HepG2 (cell line): ENCODE data around the gene OBSL1. TPM values are rescaled to one million over a fixed set of nuclear protein-coding genes. Genes with fewer than 3 reads are reported as not detected.

Source experiments
- HDAC1 ChIP-seq: sonication (generic); formaldehyde crosslinking; IDR thresholded peaks from 2 replicates; pipeline ENCODE4 v1.5.1; 2020; ENCODE audit warnings: mild to moderate bottlenecking, missing genetic modification reagents
- HOXA7 ChIP-seq: sonication (generic); formaldehyde crosslinking; IDR thresholded peaks from 2 replicates; pipeline ENCODE4 v1.8.1; 2022; ENCODE audit warnings: mild to moderate bottlenecking, missing genetic modification reagents, moderate library complexity
- KDM6A ChIP-seq: IDR thresholded peaks from 2 replicates; pipeline ENCODE4 v1.6.1; 2016; ENCODE audit warnings: low read depth
- TP53 ChIP-seq: sonication (generic); formaldehyde crosslinking; conservative IDR thresholded peaks from 2 replicates; pipeline ENCODE4 v1.4.0; 2020; ENCODE audit warnings: missing genetic modification reagents
- TRIM24 ChIP-seq: sonication (generic); formaldehyde crosslinking; IDR thresholded peaks from 2 replicates; pipeline ENCODE4 v1.8.0; 2022; ENCODE audit warnings: mild to moderate bottlenecking, missing genetic modification reagents
- ZFAT ChIP-seq: sonication (generic); formaldehyde crosslinking; conservative IDR thresholded peaks from 2 replicates; pipeline ENCODE4 v1.8.1; 2023; ENCODE audit warnings: missing genetic modification reagents, inconsistent platforms
- ZNF34 ChIP-seq: sonication (generic); formaldehyde crosslinking; IDR thresholded peaks from 2 replicates; pipeline ENCODE4 v1.4.0; 2020; ENCODE audit warnings: mild to moderate bottlenecking, missing genetic modification reagents, borderline replicate concordance
- ZNF383 ChIP-seq: sonication (generic); formaldehyde crosslinking; IDR thresholded peaks from 2 replicates; pipeline ENCODE4 v1.4.0; 2020; ENCODE audit warnings: missing genetic modification reagents, mild to moderate bottlenecking, borderline replicate concordance
- ZNF530 ChIP-seq: sonication (generic); formaldehyde crosslinking; IDR thresholded peaks from 2 replicates; pipeline ENCODE4 v1.5.0; 2020; ENCODE audit warnings: low read depth, mild to moderate bottlenecking, missing genetic modification reagents
- ZNF792 ChIP-seq: IDR thresholded peaks from 2 replicates; pipeline ENCODE4 v1.6.1; 2016
- polyA plus RNA-seq, 8 experiments: library from polyadenylated mRNA; depleted of rRNA in 3 of 8; stranded (reverse) in 7 of 8; unstranded in 1 of 8; fragments of >200 nt; fragmentation: Illumina TruSeq in 4 of 8; extraction: Trizol in 4 of 8; gene quantifications; 2 replicates each; pipeline versions ENCODE4 v1.2.1 to v1.2.3, GENCODE V29; 2011 to 2016; ENCODE audit warnings: low read depth in 4 of 8, missing spikeins in 1 of 8, mixed read lengths in 1 of 8; ENCODE audit not compliant: insufficient read depth in 1 of 8
- total RNA-seq, 5 experiments: library from RNA; depleted of rRNA; stranded (reverse); fragments of >200 nt; fragmentation: Illumina TruSeq; extraction: Trizol; gene quantifications; 2 replicates each; pipeline ENCODE4 v1.2.3, GENCODE V29; 2016; ENCODE audit warnings: low read depth in 1 of 5
- TF ChIP-seq, protein P1 (sequence below): sonication (generic); formaldehyde crosslinking; IDR thresholded peaks from 2 replicates; pipeline ENCODE4 v1.4.0; 2020; ENCODE audit warnings: missing genetic modification reagents, borderline replicate concordance
- TF ChIP-seq, protein P2 (sequence below), 2 experiments: sonication (generic) in 1 of 2; formaldehyde crosslinking in 1 of 2; IDR thresholded peaks; 2 replicates each; pipeline versions ENCODE4 v1.5.1 to v1.6.1; 2011 to 2020; ENCODE audit warnings: borderline replicate concordance in 1 of 2, low read depth in 1 of 2, low read length in 1 of 2, mild to moderate bottlenecking in 1 of 2, missing genetic modification reagents in 1 of 2, moderate library complexity in 1 of 2
- TF ChIP-seq, protein P3 (sequence below): sonication (generic); formaldehyde crosslinking; IDR thresholded peaks from 2 replicates; pipeline ENCODE4 v1.5.0; 2020; ENCODE audit warnings: mild to moderate bottlenecking, low read depth, missing genetic modification reagents, borderline replicate concordance
- TF ChIP-seq, protein P4 (sequence below): sonication (generic); formaldehyde crosslinking; IDR thresholded peaks from 2 replicates; pipeline ENCODE4 v1.5.0; 2020; ENCODE audit warnings: missing genetic modification reagents
- TF ChIP-seq, protein P5 (sequence below): sonication (generic); formaldehyde crosslinking; IDR thresholded peaks from 2 replicates; pipeline ENCODE4 v1.5.1; 2020; ENCODE audit warnings: mild to moderate bottlenecking, missing genetic modification reagents, borderline replicate concordance

The OBSL1 gene
- total and polyA plus RNA-seq, 2 of the 13 experiments (the other 11 are each of a cell fraction or from before 2014, with no cell fraction given): 86.7 to 218 TPM

DNA sequence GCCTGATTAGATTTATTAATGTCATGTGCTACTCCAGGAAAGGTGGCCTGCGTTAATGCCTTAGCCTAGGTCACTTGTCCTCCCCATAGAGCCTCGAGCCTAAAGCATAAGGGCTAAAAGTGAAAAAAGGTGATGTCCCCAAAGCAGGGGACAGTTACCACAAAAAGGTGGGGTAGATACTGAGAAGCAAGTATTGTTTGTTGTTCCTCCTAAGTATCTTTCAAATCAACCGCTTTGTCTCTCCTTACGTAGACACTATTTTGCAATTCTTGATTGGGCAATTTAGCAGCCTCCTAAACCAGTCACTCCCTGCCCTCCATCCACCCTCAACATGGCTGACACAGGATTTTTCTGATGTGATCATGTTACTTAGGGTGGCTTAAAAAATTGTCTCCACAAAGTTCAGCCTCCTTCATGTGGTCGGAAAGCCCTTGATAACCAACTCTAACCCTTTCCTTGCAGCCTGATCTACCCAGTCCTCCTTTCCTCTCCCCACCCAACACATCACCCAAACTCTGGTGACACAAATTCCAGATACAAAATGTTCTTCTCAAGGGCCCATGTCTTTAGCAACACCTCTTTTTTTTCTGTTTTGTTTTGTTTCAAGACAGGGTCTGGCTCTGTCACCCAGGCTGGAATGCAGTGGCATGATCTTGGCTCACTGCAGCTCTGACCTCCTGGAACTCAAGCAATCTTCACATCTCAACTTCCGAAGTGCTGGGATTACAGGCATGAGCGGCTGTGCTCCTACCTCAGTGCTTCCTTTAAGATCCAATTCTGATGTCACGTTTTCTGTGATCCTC is 7.7 kb upstream of the OBSL1 start (continued):
- TF ChIP-seq, protein P1, sequence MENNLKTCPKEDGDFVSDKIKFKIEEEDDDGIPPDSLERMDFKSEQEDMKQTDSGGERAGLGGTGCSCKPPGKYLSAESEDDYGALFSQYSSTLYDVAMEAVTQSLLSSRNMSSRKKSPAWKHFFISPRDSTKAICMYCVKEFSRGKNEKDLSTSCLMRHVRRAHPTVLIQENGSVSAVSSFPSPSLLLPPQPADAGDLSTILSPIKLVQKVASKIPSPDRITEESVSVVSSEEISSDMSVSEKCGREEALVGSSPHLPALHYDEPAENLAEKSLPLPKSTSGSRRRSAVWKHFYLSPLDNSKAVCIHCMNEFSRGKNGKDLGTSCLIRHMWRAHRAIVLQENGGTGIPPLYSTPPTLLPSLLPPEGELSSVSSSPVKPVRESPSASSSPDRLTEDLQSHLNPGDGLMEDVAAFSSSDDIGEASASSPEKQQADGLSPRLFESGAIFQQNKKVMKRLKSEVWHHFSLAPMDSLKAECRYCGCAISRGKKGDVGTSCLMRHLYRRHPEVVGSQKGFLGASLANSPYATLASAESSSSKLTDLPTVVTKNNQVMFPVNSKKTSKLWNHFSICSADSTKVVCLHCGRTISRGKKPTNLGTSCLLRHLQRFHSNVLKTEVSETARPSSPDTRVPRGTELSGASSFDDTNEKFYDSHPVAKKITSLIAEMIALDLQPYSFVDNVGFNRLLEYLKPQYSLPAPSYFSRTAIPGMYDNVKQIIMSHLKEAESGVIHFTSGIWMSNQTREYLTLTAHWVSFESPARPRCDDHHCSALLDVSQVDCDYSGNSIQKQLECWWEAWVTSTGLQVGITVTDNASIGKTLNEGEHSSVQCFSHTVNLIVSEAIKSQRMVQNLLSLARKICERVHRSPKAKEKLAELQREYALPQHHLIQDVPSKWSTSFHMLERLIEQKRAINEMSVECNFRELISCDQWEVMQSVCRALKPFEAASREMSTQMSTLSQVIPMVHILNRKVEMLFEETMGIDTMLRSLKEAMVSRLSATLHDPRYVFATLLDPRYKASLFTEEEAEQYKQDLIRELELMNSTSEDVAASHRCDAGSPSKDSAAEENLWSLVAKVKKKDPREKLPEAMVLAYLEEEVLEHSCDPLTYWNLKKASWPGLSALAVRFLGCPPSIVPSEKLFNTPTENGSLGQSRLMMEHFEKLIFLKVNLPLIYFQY: no peak
- TF ChIP-seq HDAC1 (CRISPR knock-in tag) (no peak), ZFAT (no peak), TP53 (no peak), ZNF34 (no peak), TRIM24 (CRISPR knock-in tag) (no peak), HOXA7 (CRISPR knock-in tag) (no peak), ZNF530 (CRISPR knock-in tag) (no peak), ZNF792 (CRISPR knock-in tag) (no peak), ZNF383 (CRISPR knock-in tag) (no peak), KDM6A (CRISPR knock-in tag) (no peak)
- TF ChIP-seq, protein P2, sequence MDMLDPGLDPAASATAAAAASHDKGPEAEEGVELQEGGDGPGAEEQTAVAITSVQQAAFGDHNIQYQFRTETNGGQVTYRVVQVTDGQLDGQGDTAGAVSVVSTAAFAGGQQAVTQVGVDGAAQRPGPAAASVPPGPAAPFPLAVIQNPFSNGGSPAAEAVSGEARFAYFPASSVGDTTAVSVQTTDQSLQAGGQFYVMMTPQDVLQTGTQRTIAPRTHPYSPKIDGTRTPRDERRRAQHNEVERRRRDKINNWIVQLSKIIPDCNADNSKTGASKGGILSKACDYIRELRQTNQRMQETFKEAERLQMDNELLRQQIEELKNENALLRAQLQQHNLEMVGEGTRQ (IDR thresholded peaks at IDR 0.05; ENCODE audit: low read depth, low read length): no peak
- TF ChIP-seq, protein P2 (CRISPR knock-in tag; IDR thresholded peaks at IDR 0.05; ENCODE audit: borderline replicate concordance): no peak
- TF ChIP-seq, protein P3, sequence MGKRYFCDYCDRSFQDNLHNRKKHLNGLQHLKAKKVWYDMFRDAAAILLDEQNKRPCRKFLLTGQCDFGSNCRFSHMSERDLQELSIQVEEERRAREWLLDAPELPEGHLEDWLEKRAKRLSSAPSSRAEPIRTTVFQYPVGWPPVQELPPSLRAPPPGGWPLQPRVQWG (CRISPR knock-in tag): no peak
- TF ChIP-seq, protein P4, sequence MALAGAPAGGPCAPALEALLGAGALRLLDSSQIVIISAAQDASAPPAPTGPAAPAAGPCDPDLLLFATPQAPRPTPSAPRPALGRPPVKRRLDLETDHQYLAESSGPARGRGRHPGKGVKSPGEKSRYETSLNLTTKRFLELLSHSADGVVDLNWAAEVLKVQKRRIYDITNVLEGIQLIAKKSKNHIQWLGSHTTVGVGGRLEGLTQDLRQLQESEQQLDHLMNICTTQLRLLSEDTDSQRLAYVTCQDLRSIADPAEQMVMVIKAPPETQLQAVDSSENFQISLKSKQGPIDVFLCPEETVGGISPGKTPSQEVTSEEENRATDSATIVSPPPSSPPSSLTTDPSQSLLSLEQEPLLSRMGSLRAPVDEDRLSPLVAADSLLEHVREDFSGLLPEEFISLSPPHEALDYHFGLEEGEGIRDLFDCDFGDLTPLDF (CRISPR knock-in tag): no peak
- TF ChIP-seq, protein P5, sequence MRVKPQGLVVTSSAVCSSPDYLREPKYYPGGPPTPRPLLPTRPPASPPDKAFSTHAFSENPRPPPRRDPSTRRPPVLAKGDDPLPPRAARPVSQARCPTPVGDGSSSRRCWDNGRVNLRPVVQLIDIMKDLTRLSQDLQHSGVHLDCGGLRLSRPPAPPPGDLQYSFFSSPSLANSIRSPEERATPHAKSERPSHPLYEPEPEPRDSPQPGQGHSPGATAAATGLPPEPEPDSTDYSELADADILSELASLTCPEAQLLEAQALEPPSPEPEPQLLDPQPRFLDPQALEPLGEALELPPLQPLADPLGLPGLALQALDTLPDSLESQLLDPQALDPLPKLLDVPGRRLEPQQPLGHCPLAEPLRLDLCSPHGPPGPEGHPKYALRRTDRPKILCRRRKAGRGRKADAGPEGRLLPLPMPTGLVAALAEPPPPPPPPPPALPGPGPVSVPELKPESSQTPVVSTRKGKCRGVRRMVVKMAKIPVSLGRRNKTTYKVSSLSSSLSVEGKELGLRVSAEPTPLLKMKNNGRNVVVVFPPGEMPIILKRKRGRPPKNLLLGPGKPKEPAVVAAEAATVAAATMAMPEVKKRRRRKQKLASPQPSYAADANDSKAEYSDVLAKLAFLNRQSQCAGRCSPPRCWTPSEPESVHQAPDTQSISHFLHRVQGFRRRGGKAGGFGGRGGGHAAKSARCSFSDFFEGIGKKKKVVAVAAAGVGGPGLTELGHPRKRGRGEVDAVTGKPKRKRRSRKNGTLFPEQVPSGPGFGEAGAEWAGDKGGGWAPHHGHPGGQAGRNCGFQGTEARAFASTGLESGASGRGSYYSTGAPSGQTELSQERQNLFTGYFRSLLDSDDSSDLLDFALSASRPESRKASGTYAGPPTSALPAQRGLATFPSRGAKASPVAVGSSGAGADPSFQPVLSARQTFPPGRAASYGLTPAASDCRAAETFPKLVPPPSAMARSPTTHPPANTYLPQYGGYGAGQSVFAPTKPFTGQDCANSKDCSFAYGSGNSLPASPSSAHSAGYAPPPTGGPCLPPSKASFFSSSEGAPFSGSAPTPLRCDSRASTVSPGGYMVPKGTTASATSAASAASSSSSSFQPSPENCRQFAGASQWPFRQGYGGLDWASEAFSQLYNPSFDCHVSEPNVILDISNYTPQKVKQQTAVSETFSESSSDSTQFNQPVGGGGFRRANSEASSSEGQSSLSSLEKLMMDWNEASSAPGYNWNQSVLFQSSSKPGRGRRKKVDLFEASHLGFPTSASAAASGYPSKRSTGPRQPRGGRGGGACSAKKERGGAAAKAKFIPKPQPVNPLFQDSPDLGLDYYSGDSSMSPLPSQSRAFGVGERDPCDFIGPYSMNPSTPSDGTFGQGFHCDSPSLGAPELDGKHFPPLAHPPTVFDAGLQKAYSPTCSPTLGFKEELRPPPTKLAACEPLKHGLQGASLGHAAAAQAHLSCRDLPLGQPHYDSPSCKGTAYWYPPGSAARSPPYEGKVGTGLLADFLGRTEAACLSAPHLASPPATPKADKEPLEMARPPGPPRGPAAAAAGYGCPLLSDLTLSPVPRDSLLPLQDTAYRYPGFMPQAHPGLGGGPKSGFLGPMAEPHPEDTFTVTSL: 0 out of 2 replicates have a peak, but pooled peaks have one; percentile 4
